ENCODE measurements around the gene RAPGEF1. TPM values are rescaled to one million over a fixed set of nuclear protein-coding genes. Genes with fewer than 3 reads are reported as not detected.
"Not testable (repeated sequence)": the region's sequence is repeated elsewhere in the genome, so short reads cannot be mapped to it uniquely, and the experiment has no call there.

RAPGEF1 gene
- polyA plus RNA-seq (ENCODE audit: insufficient read length in 3 of 3): 10 to 100 TPM; 37.4 to 41.3 (median 38.2) TPM

GRCh38 chr9:131739959-131740648 lies at the start of gene RAPGEF1:
Gene RAPGEF1 (minus strand): TSS chr9:131740076. CDS start chr9:131739830, 246 bp downstream.
- DNase-seq (ENCODE audit: low read depth in 3 of 3, low spot score in 2 of 3): no peak

GRCh38 chr9:131788851-131789250 lies 49.0 kb upstream of the RAPGEF1 start:
- DNase-seq (ENCODE audit: low read depth in 3 of 3, low spot score in 2 of 3): no peak

GRCh38 chr9:131787838-131788237 lies 48.0 kb upstream of the RAPGEF1 start:
- DNase-seq (ENCODE audit: low read depth in 3 of 3, low spot score in 2 of 3): no peak

DNA sequence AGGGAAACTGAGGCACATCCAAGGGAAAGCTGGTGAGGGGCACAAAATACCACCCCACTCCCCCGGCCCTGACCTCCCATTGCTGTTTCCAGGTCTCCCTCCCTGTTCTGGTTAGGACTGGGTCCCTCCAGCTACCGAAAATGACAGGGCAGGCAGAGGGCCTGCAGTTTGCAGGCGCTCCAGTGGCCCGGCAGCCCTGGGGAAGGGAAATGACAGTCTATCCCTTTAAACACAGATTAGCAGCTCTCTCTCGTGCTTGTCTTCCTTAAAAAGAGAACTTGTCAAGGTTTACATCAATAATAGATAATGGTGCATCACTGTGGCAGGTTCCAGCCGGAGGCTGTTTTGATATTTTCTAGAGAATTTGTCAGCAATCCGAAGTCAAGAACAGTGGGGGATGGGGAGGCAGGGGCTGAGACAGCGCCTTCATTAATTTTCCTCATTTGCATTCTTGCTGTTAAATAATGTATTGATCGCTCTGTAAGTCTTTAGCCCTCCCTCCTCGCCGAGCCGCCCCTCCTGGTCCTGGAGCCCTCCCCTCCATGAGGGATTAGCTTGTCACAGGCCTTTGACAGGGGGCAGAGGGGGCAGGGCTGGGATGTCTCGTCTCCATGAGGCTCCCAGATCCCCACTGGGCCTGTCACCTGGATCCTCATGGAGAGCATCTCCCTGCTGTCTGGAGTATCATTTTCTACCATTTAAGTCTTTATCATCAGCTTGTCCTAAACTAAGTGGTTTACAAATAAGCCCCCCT lies 45.0 kb upstream of the RAPGEF1 start:
- no peak for DNase-seq (ENCODE audit: low read depth in 3 of 3, low spot score in 2 of 3)

DNA sequence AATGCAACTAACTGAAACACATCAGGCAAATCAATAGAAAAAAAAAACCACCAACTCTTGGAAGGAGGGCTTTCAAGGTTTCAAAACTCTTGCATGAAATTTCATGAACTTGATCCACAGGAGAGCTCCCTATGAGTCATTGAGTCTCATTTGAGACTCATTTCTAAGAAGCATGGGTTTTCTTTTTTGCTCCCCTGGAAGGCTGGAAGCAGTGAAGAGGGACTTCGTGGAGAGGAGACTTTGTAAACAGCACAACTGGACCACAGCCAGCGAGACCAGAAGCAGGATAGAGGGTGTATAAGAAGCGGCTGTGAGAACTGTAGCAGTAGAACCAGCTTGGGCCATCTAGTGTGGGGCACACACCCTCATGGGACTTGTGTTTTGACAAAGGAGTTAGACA lies 41.2 kb upstream of the RAPGEF1 start:
- DNase-seq (ENCODE audit: low read depth in 3 of 3, low spot score in 2 of 3): no peak

GRCh38 chr9:131776473-131776872 lies 36.6 kb upstream of the RAPGEF1 start:
- DNase-seq (ENCODE audit: low read depth in 3 of 3, low spot score in 2 of 3): peak in 2 of 3 donors; percentile 36 to 41

GRCh38 chr9:131776036-131776435 lies 36.2 kb upstream of the RAPGEF1 start:
- DNase-seq (ENCODE audit: low read depth in 3 of 3, low spot score in 2 of 3): no peak

DNA sequence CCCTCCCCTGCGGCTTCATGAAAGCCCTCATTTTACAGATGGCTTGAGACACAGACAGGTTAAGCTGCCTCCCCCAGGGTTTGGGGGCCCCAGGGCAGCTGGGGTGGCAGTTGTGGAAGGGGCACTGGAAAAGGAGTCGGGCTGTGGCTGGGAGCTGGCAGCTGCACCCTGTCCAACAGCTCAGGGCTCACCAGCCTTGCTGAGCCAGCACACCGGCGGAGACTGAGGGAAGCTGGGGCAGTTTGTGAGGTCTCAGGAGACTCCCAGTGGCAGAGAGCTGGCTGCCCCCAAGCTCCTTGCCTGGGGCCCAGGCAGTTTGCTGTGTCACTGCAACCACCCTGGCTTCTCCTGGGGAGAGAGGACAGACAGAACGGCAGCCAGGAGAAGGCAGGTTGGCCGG lies 34.8 kb upstream of the RAPGEF1 start:
- DNase-seq (ENCODE audit: low read depth in 3 of 3, low spot score in 2 of 3): no peak

DNA sequence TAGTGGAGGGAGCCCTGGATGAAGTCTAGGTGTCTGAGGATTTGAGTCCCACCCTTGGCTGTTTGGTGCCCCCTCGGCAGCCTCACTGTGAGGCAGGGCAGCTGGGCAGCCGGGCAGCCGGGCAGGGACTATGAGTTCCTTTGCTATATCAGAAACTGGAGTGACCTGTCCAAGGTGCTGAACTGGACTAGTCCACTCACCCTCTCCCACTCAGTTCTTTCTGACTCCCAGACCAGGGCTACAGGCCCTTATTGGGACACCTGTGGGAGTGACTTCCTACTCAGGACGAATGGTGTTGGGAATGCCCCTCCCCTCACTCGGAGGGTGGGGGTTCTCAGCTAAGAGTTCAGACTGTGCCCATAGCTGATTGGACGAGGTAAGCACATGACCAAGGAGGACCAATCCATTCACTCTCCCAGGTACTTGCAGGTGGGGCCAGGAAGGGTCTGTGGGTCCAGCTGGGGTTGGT lies 34.1 kb upstream of the RAPGEF1 start:
- DNase-seq (ENCODE audit: low read depth in 3 of 3, low spot score in 2 of 3): peak; percentile 65 to 71 (median 70)

GRCh38 chr9:131772940-131773339 lies 33.1 kb upstream of the RAPGEF1 start:
- no peak for DNase-seq (ENCODE audit: low read depth in 3 of 3, low spot score in 2 of 3)

- no peak for DNase-seq (ENCODE audit: low read depth in 3 of 3, low spot score in 2 of 3)
Observed at GRCh38 chr9:131771646-131772045, 31.8 kb upstream of the RAPGEF1 start.

- DNase-seq (ENCODE audit: low read depth in 3 of 3, low spot score in 2 of 3): no peak
Observed at GRCh38 chr9:131769361-131769760, 29.5 kb upstream of the RAPGEF1 start.

DNA sequence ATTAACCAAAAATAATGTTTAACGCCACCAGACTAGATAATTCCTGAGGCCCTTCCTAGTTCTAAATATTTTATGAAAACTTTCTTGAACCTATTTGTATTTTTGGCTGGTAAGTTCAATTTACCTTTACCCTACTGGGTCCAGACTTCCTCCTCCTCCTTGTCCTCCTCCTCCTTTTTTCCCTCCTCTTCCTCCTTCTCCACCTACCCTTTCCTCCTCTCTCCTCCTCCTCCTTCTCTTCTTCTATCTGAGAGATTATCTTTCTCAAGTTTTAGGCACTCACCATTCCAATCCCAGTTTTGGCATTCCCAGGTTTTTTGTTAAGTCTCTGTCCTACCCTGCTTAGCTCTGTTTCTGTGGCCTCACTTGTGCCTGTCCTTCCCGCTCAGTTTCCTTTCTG lies 24.7 kb upstream of the RAPGEF1 start:
- no peak for DNase-seq (ENCODE audit: low read depth in 3 of 3, low spot score in 2 of 3)

DNA sequence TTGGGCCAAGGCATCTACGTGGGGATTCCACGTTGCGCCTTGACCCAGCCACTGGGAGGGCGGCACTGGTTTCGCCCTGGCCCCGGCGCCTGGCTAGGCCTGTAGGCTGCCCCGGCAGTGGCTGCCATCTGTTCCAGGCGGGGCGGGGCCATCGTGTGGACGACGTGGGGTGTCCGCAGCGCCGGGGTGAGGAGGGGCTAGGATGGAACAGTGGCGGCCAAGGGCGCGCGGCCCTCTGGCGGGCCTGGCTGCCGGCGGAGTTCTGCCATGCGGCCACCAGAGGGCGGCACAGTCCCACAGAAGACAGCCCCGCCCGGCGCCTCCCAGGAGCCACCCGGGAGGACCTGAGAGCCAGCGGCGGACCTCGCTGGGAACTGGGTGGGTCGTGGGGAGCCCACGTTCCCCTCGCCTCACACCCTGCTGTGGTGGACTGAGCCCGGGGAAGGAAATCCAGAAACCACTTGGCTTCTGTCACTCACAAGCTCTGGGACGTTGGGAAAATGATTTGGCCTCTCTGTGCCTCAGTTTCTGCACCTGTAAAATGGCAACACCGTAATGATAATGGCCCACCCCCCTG lies 22.6 kb upstream of the RAPGEF1 start:
- DNase-seq (ENCODE audit: low read depth in 3 of 3, low spot score in 2 of 3): peak in 1 of 3 donors; percentile 30

DNA sequence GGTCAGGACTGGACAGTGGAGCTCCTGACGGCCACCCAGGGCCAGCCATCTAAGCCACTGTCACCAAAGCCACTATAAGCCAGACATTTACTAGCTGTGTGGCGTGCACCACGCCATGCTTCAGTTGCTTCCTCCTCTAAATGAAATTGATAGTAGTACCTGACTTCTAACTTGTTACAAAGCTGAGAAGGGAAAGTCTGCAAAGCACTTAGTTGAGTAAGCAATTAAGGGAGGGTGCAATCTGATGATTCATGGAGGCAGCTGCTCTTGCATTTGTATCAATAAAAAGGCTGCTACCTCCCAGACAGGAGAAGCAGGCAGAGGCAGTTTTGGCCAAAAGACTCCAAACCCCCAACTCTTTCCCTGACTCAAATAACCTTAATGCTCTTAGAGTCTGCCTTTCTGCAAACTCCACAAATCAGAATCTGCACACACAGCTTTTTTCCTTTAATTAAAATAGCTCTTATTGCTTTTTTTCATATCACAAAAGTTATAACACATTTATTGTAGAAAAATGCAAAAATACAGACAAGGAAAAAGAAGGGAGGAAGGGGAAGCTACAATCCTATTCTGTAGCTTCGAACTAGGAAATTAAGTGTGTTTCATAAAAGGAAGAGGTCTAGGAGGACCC lies 19.3 kb upstream of the RAPGEF1 start:
- DNase-seq (ENCODE audit: low read depth in 3 of 3, low spot score in 2 of 3): no peak

GRCh38 chr9:131757549-131757948 lies 17.7 kb upstream of the RAPGEF1 start:
- no peak for DNase-seq (ENCODE audit: low read depth in 3 of 3, low spot score in 2 of 3)

GRCh38 chr9:131755541-131756198 lies 15.8 kb upstream of the RAPGEF1 start:
- peak in 2 of 3 donors; percentile 64 to 71 for DNase-seq (ENCODE audit: low read depth in 3 of 3, low spot score in 2 of 3)

DNA sequence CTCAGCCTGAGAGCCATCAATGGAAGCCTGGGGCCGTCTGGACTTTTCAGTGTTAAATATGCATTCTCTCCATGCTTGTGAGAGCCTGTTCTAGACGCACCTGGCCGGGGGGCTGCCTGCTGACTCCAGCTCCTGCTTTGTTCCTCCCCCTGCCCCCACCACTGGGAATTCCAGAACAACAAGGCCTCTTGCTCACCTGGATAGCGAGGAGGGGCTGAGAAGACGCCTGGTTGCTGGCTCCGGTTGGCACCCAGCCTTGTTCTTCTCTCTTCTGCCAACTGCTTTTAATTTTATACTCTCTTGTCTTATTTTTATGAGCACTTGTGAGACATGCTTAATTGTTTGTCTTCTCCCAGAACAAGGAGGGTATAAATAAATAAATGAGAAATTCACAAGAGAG lies 15.0 kb upstream of the RAPGEF1 start:
- no peak for DNase-seq (ENCODE audit: low read depth in 3 of 3, low spot score in 2 of 3)

- not testable (repeated sequence) for DNase-seq (ENCODE audit: low read depth in 3 of 3, low spot score in 2 of 3)
Observed at GRCh38 chr9:131753751-131754150, 13.9 kb upstream of the RAPGEF1 start.

DNA sequence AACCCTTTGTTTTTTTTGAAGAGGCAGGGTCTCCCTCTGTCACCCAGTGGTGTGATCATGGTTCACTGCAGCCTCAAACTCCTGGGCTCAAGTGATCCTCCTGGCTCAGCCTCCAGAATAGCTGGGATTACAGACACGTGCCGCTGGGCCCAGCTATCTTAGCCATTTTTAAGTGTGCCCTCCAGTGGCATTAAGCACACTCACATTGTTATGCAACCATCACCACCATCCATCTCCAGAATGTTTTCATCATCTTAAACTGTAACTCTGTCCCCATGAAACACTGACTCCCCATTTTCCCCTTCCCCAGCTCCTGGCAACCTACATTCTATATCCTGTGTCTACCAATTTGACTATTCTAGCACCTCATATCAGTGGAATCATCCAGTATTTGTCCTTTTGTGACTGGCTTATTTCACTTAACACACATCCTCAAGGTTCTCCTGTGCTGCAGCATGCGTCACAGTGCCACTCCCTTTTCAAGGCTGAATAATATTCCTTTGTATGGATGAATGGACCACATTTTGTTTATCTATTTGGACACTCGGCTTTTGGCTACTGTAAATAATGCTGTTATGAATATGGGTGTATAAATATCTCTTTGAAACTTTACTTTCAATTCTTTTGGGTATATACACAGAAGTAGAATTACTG lies 12.5 kb upstream of the RAPGEF1 start:
- DNase-seq (ENCODE audit: low read depth in 3 of 3, low spot score in 2 of 3): no peak
